Body of pancreas (tissue), 4 donors: ENCODE measurements around the gene PRDM7. TPM values are rescaled to one million over a fixed set of nuclear protein-coding genes. Genes with fewer than 3 reads are reported as not detected.

Experiments
- ATAC-seq: fragments of 150-250 bp; one replicate; pipeline ENCODE4 v1.9.1; 2016
- DNase-seq, 4 donors: peaks; one replicate each; pipeline ENCODE4 v3.0.0-alpha.2; 2019
- H3K27ac ChIP-seq, 4 donors: fragments of 200-600 bp; sonication (generic); 1 replicate in 3 of 4; 2 replicates in 1 of 4; pipeline versions ENCODE4 v1.5.1 to v1.6.1; 2016 to 2019; ENCODE audit warnings: mild to moderate bottlenecking in 1 of 4, mixed read lengths in 1 of 4, moderate library complexity in 1 of 4
- H3K27me3 ChIP-seq, 2 donors: fragments of 200-600 bp; sonication (generic); one replicate each; pipeline ENCODE4 v1.6.0; 2016; ENCODE audit warnings: mild to moderate bottlenecking in 1 of 2
- H3K36me3 ChIP-seq, 2 donors: fragments of 200-600 bp; sonication (generic); replicated peaks in 1 of 2; 2 replicates each; pipeline ENCODE4 v1.5.1; 2016; ENCODE audit warnings: low read depth in 2 of 2; ENCODE audit not compliant: insufficient read depth in 1 of 2
- H3K4me1 ChIP-seq: fragments of 200-600 bp; sonication (generic); one replicate; pipeline ENCODE4 v1.6.0; 2016
- H3K4me3 ChIP-seq, 2 donors: fragments of 200-600 bp; sonication (generic); 1 replicate in 1 of 2; 2 replicates in 1 of 2; pipeline ENCODE4 v1.5.1; 2016 to 2019
- H3K9me3 ChIP-seq, 3 donors: fragments of 200-600 bp; sonication (generic); 1 replicate in 2 of 3; 2 replicates in 1 of 3; pipeline ENCODE4 v1.5.1; 2016
- POLR2A ChIP-seq, 3 donors: fragments of 450-650 bp; IDR thresholded peaks; one replicate each; pipeline ENCODE4 v1.6.1; 2016; ENCODE audit warnings: antibody characterized with exemption in 3 of 3, mild to moderate bottlenecking in 2 of 3
- WGBS, 2 donors: methylation state at CpG; one replicate each; pipeline ENCODE4 v1.1.5; 2017; 5-methylcytosine and 5-hydroxymethylcytosine counted together
- intact Hi-C: fragments of 100-400 bp; cut with DNase I; formaldehyde crosslinking; loops from one replicate; pipeline ENCODE4 v1.15.1; 2023
- total RNA-seq, 2 donors: library from RNA; depleted of rRNA; stranded (reverse); fragments of >200 nt; gene quantifications; one replicate each; pipeline ENCODE4 v1.1.0, GENCODE V29; 2016
- TF ChIP-seq, protein P1 (sequence below), 7 experiments: fragments of 450-650 bp in 4 of 7; fragments of 200-600 bp in 3 of 7; sonication (generic) in 3 of 7; IDR thresholded peaks; one replicate each; pipeline ENCODE4 v1.5.1; 2016 to 2019; ENCODE audit warnings: antibody characterized with exemption in 7 of 7

The PRDM7 gene
- total RNA-seq, 2 donors from 2014 or later, result not detected

DNA sequence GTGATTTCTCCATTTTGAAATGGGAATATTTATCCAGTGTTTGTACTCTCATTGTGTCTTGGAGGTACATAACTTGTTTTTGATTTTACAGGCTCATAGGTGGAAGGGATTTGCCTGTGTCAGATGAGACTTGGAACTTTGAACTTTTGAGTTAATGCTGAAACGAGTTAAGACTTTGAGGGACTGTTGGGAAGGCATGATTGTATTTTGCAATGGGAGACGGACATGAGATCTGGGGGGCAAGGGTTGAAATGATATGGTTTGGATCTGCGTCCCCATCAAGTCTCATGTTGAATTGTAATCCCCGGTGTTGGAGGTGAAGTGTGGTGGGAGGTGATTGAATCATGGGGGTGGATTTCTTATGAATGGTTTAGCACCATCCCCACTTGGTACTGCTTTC lies 21.8 kb downstream of the PRDM7 start:
- no peak for ATAC-seq
- TF ChIP-seq POLR2A (IDR thresholded peaks at IDR 0.05), result no peak
- TF ChIP-seq, protein P1, sequence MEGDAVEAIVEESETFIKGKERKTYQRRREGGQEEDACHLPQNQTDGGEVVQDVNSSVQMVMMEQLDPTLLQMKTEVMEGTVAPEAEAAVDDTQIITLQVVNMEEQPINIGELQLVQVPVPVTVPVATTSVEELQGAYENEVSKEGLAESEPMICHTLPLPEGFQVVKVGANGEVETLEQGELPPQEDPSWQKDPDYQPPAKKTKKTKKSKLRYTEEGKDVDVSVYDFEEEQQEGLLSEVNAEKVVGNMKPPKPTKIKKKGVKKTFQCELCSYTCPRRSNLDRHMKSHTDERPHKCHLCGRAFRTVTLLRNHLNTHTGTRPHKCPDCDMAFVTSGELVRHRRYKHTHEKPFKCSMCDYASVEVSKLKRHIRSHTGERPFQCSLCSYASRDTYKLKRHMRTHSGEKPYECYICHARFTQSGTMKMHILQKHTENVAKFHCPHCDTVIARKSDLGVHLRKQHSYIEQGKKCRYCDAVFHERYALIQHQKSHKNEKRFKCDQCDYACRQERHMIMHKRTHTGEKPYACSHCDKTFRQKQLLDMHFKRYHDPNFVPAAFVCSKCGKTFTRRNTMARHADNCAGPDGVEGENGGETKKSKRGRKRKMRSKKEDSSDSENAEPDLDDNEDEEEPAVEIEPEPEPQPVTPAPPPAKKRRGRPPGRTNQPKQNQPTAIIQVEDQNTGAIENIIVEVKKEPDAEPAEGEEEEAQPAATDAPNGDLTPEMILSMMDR (IDR thresholded peaks at IDR 0.05), result no peak
- intact Hi-C loops, result no loop called here

DNA sequence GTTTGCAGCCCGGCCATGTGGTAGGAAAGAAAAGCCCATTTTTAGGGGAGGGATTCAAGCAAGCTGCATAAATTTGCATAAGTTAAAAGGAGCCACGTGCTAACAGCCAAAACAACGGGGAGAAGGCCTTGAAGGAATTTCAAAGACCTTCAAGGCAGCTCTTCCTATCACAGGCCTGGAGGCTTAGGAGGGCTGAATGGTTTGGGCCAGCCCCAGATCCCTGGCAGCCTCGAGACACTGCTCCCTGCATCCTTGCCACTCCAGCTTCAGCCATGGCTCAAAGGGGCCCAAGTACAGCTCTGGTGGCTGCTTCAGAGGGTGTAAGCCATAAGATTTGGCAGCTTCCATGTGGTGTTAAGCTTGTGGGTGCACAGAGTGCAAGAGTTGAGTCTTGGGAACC lies 22.6 kb downstream of the PRDM7 start:
- WGBS, 2 donors, result 48 to 51% methylated on average over 3 to 4 of the region's 4 CpGs
- Histone ChIP-seq H3K36me3 (no peaks in the 10 kb centered on the region), H3K4me1 (no peaks in the 10 kb centered on the region), H3K27me3 (no peaks in the 10 kb centered on the region), H3K9me3 (no peaks in the 10 kb centered on the region), H3K27ac (no peak overlapping the region), H3K4me3 (no peak overlapping the region)
- no peak for ATAC-seq
- intact Hi-C loops, result no loop called here
- TF ChIP-seq, protein P1 (IDR thresholded peaks at IDR 0.05), result no peak
- no peak for TF ChIP-seq POLR2A (IDR thresholded peaks at IDR 0.05)
- no peak for DNase-seq

More for the DNA sequence above, 21.8 kb downstream of the PRDM7 start:
- Histone ChIP-seq H3K4me3 (no peak overlapping the region), H3K27ac (no peak overlapping the region), H3K9me3 (no peaks in the 10 kb centered on the region), H3K27me3 (no peaks in the 10 kb centered on the region), H3K4me1 (no peaks in the 10 kb centered on the region), H3K36me3 (no peaks in the 10 kb centered on the region)
- WGBS, 2 donors, result 64 to 84% methylated on average over 4 of the region's 4 CpGs
- DNase-seq, result no peak

DNA sequence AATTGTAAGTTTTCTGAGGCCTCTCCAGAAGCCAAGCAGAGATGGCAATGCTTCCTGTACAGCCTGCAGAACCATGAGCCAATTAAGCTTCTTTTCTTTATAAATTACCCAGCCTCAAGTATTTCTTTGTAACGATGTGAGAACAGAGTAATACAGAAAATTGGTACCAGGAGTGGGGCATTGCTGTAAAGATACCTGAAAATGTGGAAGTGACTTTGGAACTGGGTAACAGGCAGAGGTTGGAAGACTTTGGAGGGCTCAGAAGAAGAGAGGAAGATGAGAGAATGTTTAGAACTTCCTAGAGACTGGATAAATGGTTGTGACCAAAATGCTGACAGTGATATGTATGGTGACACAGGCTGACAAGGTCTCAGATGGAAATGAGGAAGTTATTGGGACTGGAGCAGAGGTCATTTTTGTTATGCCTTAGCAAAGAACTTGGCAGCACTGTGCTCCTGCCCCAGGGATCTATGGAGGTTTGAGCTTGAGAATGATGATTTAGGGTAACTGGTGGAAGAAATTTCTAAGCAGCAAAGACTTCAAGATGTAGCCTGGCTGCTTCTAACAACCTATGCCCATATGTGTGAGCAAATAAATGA lies 23.1 kb downstream of the PRDM7 start:
- Histone ChIP-seq H3K9me3 (no peaks in the 10 kb centered on the region), H3K27me3 (no peaks in the 10 kb centered on the region), H3K4me1 (no peaks in the 10 kb centered on the region), H3K27ac (no peak overlapping the region), H3K4me3 (no peak overlapping the region), H3K36me3 (no peaks in the 10 kb centered on the region)
- no peak for TF ChIP-seq POLR2A (IDR thresholded peaks at IDR 0.05)
- TF ChIP-seq, protein P1 (IDR thresholded peaks at IDR 0.05), result no peak
- ATAC-seq (no peak), DNase-seq (no peak)
- whole genome bisulfite sequencing, 2 donors, result 67% methylated on average over 1 of the region's 1 CpG
- intact Hi-C loops, result no loop called here

DNA sequence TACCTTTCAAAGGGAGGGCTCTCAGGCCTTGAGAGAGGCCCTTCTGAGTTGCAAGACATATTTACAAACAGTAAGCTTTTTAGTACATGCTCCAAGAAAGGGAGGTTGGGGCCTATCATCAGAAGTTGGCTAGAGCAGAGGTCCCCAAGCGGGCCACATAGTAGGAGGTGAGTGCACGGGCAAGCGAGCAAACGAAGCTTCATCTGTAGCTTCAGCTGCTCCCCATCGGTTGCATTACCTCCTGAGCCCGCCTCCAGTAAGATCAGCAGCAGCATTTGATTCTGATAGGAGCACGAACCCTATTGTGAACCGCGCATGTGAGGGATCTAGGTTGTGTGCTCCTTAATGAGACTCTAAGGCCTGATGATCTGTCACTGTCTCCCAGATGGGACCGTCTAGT lies 26.2 kb downstream of the PRDM7 start:
- no peak for DNase-seq
- intact Hi-C loops, result no loop called here
- Histone ChIP-seq H3K4me1 (peaks cover 16% of the 10 kb centered on the region), H3K27ac (no peak overlapping the region), H3K36me3 (no peaks in the 10 kb centered on the region), H3K4me3 (no peak overlapping the region), H3K9me3 (no peaks in the 10 kb centered on the region), H3K27me3 (no peaks in the 10 kb centered on the region)
- WGBS, 2 donors, result 79 to 86% methylated on average over 5 to 10 of the region's 10 CpGs
- no peak for ATAC-seq
- TF ChIP-seq, protein P1 (IDR thresholded peaks at IDR 0.05), result no peak
- no peak for TF ChIP-seq POLR2A (IDR thresholded peaks at IDR 0.05)

DNA sequence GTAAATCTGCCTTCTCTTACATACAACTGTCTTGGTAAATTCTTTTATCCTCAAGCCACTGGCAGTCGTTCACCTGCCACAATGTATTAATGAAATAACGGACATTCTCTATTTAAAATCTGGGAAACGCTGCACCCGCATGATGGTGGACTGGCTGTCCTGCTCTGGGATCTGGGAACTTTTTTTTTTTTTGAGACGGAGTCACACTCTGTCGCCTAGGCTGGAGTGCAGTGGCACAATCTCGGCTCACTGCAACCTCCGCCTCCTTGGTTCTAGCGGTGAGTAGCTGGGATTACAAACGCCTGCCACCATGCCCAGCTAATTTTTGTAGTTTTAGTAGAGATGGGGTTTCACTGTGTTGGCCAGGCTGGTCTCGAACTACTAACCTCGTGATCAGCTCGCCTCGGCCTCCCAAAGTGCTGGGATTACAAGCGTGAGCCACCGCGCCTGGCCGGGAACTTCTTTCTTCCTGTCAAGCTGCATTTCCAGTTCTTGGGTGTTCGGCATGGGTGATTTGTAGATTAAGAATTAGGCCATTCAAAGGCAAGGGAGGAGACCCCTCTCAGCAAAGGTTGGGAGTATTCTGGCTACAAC lies 28.3 kb downstream of the PRDM7 start:
- ATAC-seq (no peak), DNase-seq (no peak)
- WGBS, 2 donors, result 79% methylated on average over 19 of the region's 19 CpGs
- Histone ChIP-seq H3K4me3 (no peak overlapping the region), H3K27ac (peak overlapping the region in 1 of 4 donors; percentile 1), H3K4me1 (peaks cover 17% of the 10 kb centered on the region), H3K9me3 (no peaks in the 10 kb centered on the region), H3K27me3 (no peaks in the 10 kb centered on the region), H3K36me3 (no peaks in the 10 kb centered on the region)
- intact Hi-C loops, result no loop called here
- TF ChIP-seq, protein P1 (IDR thresholded peaks at IDR 0.05), result no peak
- TF ChIP-seq POLR2A (IDR thresholded peaks at IDR 0.05), result no peak
